Natural killer cell (primary cell): Measurements from ENCODE around the gene GUCA1C. TPM values are rescaled to one million over a fixed set of nuclear protein-coding genes. Genes with fewer than 3 reads are reported as not detected.

Experiments used
- ATAC-seq, 3 donors: fragments of 150-1000 bp in 2 of 3; fragments of 200-7000 bp in 1 of 3; cut with Tn5 transposase; 1 replicate in 1 of 3; 2 replicates in 2 of 3; pipeline ENCODE4 v1.10.0; 2021; ENCODE audit warnings: mild to moderate bottlenecking in 2 of 3, moderate library complexity in 2 of 3
- DNase-seq, 2 donors: peaks; one replicate each; pipeline versions ENCODE4 v3.0.0 to v3.0.0-alpha.2; 2013 to 2021; ENCODE audit warnings: mixed read lengths in 1 of 2
- H3K27ac ChIP-seq: one replicate; pipeline ENCODE4 v1.5.1; 2013; ENCODE audit warnings: mild to moderate bottlenecking, low read length
- H3K27me3 ChIP-seq: one replicate; pipeline ENCODE4 v1.6.1; 2013; ENCODE audit warnings: low read length; ENCODE audit not compliant: control insufficient read depth, insufficient read depth
- H3K36me3 ChIP-seq: one replicate; pipeline ENCODE4 v1.6.1; 2013; ENCODE audit warnings: low read length; ENCODE audit not compliant: control insufficient read depth, insufficient read depth
- H3K4me1 ChIP-seq: one replicate; pipeline ENCODE4 v1.6.1; 2013; ENCODE audit warnings: low read length; ENCODE audit not compliant: control insufficient read depth, insufficient read depth
- H3K4me3 ChIP-seq: one replicate; pipeline ENCODE4 v1.5.1; 2013; ENCODE audit warnings: low read length
- H3K9me3 ChIP-seq: one replicate; pipeline ENCODE4 v1.6.1; 2013; ENCODE audit warnings: low read length; ENCODE audit not compliant: control insufficient read depth, insufficient read depth
- H3K27ac Mint-ChIP-seq, 2 donors: one replicate each; pipeline ENCODE4 v1.8.0; 2022; ENCODE audit warnings: mild to moderate bottlenecking in 2 of 2, mixed read lengths in 2 of 2, moderate library complexity in 1 of 2
- H3K27me3 Mint-ChIP-seq, 2 donors: one replicate each; pipeline ENCODE4 v1.8.0; 2022; ENCODE audit warnings: low read depth in 2 of 2, mixed read lengths in 2 of 2
- H3K36me3 Mint-ChIP-seq: one replicate; pipeline ENCODE4 v1.8.0; 2022; ENCODE audit warnings: mixed read lengths
- H3K4me1 Mint-ChIP-seq, 2 donors: one replicate each; pipeline ENCODE4 v1.8.0; 2022; ENCODE audit warnings: mixed read lengths in 2 of 2
- H3K4me3 Mint-ChIP-seq: one replicate; pipeline ENCODE4 v1.8.0; 2022; ENCODE audit warnings: mild to moderate bottlenecking, moderate library complexity, mixed read lengths
- H3K9me3 Mint-ChIP-seq, 2 donors: one replicate each; pipeline ENCODE4 v1.8.0; 2022; ENCODE audit warnings: mixed read lengths in 2 of 2
- CTCF ChIP-seq: fragments of 200-600 bp; IDR thresholded peaks from one replicate; pipeline ENCODE4 v1.8.0; 2022; ENCODE audit warnings: antibody characterized with exemption
- WGBS: methylation state at CpG from one replicate; pipeline ENCODE4 v1.1.7; 2013; ENCODE audit warnings: missing lambda C conversion rate; ENCODE audit not compliant: insufficient coverage; 5-methylcytosine and 5-hydroxymethylcytosine counted together
- intact Hi-C: fragments of 100-400 bp; cut with micrococcal nuclease; formaldehyde crosslinking; loops from one replicate; pipeline ENCODE4 v1.14.2; 2022
- total RNA-seq, 4 donors: library from RNA; stranded (reverse); fragments of 120-200 nt in 1 of 4; gene quantifications; one replicate each; pipeline versions ENCODE4 v1.2.3 to v1.2.4, GENCODE V29; 2013 to 2022

Gene GUCA1C
- total RNA-seq, 3 donors from 2014 or later (not counting 1 experiment from before 2014, with no cell fraction given): not detected

GRCh38 chr3:108976058-108976457, 22.4 kb upstream of the GUCA1C start:
- H3K27ac Mint-ChIP-seq: no peak overlapping the region
- Histone ChIP-seq H3K9me3 (no peaks in the 10 kb centered on the region), H3K27ac (no peak overlapping the region), H3K36me3 (no peaks in the 10 kb centered on the region), H3K27me3 (no peaks in the 10 kb centered on the region), H3K4me3 (no peak overlapping the region), H3K4me1 (no peaks in the 10 kb centered on the region)
- WGBS: no CpG with 5 or more reads among the region's 2 CpGs
- ATAC-seq (no peak), DNase-seq (no peak)
- H3K27me3 Mint-ChIP-seq: peaks cover 0 to 5% of the 10 kb centered on the region in 2 donors
- peaks cover 0 to 4% of the 10 kb centered on the region in 2 donors for H3K9me3 Mint-ChIP-seq
- no peaks in the 10 kb centered on the region for H3K4me1 Mint-ChIP-seq
- no peak for TF ChIP-seq CTCF
- H3K4me3 Mint-ChIP-seq: no peak overlapping the region
- intact Hi-C loops: no loop called here
- H3K36me3 Mint-ChIP-seq: no peaks in the 10 kb centered on the region

- H3K4me1 Mint-ChIP-seq: no peaks in the 10 kb centered on the region
- H3K4me3 ChIP-seq: no peak overlapping the region
- H3K9me3 ChIP-seq: no peaks in the 10 kb centered on the region
- no peak for DNase-seq
- no peak for ATAC-seq
- intact Hi-C loops: no loop called here
- TF ChIP-seq CTCF: no peak
- no peak overlapping the region for H3K27ac ChIP-seq
- H3K27me3 Mint-ChIP-seq: peaks cover 0 to 5% of the 10 kb centered on the region in 2 donors
- no peaks in the 10 kb centered on the region for H3K36me3 Mint-ChIP-seq
- no peaks in the 10 kb centered on the region for H3K36me3 ChIP-seq
- no peaks in the 10 kb centered on the region for H3K27me3 ChIP-seq
- no peak overlapping the region for H3K27ac Mint-ChIP-seq
- WGBS: 88% methylated on average over 1 of the region's 1 CpG
- H3K4me3 Mint-ChIP-seq: no peak overlapping the region
- H3K4me1 ChIP-seq: no peaks in the 10 kb centered on the region
- peaks cover 0 to 2% of the 10 kb centered on the region in 2 donors for H3K9me3 Mint-ChIP-seq
Observed at GRCh38 chr3:108973019-108973418, 19.3 kb upstream of the GUCA1C start.

- Histone ChIP-seq H3K4me3 (no peak overlapping the region), H3K27ac (no peak overlapping the region), H3K9me3 (no peaks in the 10 kb centered on the region), H3K4me1 (no peaks in the 10 kb centered on the region), H3K36me3 (no peaks in the 10 kb centered on the region), H3K27me3 (no peaks in the 10 kb centered on the region)
- DNase-seq (no peak), ATAC-seq (no peak)
- intact Hi-C loops: no loop called here
- peaks cover 0 to 2% of the 10 kb centered on the region in 2 donors for H3K9me3 Mint-ChIP-seq
- no peak overlapping the region for H3K4me3 Mint-ChIP-seq
- peaks cover 0 to 5% of the 10 kb centered on the region in 2 donors for H3K27me3 Mint-ChIP-seq
- H3K36me3 Mint-ChIP-seq: no peaks in the 10 kb centered on the region
- TF ChIP-seq CTCF: no peak
- H3K27ac Mint-ChIP-seq: no peak overlapping the region
- H3K4me1 Mint-ChIP-seq: no peaks in the 10 kb centered on the region
- WGBS: no CpG with 5 or more reads among the region's 3 CpGs
Observed at GRCh38 chr3:108972482-108972881, 18.8 kb upstream of the GUCA1C start.

- Mint-ChIP-seq H3K27me3 (peaks cover 0 to 5% of the 10 kb centered on the region in 2 donors), H3K36me3 (no peaks in the 10 kb centered on the region), H3K4me1 (no peaks in the 10 kb centered on the region), H3K4me3 (no peak overlapping the region), H3K27ac (no peak overlapping the region), H3K9me3 (peaks cover 0 to 2% of the 10 kb centered on the region in 2 donors)
- Histone ChIP-seq H3K27me3 (no peaks in the 10 kb centered on the region), H3K36me3 (no peaks in the 10 kb centered on the region), H3K27ac (no peak overlapping the region), H3K9me3 (no peaks in the 10 kb centered on the region), H3K4me3 (no peak overlapping the region), H3K4me1 (no peaks in the 10 kb centered on the region)
- no peak for TF ChIP-seq CTCF
- 55% methylated on average over 3 of the region's 3 CpGs for WGBS
- no peak for DNase-seq
- no peak for ATAC-seq
- intact Hi-C loops: no loop called here
Observed at GRCh38 chr3:108970561-108970960, 16.9 kb upstream of the GUCA1C start.
